HL-60/S4 (cell line): Measurements from ENCODE around the gene CALN1.
"Not testable (repeated sequence)": the region's sequence is repeated elsewhere in the genome, so short reads cannot be mapped to it uniquely, and the experiment has no call there.

ENCODE experiments used
- in situ Hi-C: fragments of 300-500 bp; cut with MboI; formaldehyde crosslinking; loops from 2 replicates; pipeline ENCODE4 v1.14.3; 2022; ENCODE audit warnings: low sequenced_read_pairs

CALN1 gene

DNA sequence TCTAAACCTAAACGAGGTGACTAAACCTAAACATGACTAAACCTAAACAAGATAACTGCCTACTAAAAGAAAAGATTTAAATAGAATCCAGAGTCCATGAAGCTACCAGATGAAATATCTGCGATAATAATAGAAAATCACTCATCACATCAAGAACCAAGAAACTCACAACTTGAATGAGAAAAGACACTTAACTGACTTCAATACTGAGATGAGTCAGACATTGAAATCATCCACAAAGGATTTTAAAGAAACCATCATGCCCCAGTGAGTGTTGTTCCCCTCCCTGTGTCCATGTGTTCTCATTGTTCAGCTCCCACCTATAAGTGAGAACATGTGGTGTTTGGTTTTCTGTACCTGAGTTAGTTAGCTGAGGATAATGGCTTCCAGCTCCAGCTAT lies 416.0 kb downstream of the CALN1 start:
- in situ Hi-C loops, result no loop called here

DNA sequence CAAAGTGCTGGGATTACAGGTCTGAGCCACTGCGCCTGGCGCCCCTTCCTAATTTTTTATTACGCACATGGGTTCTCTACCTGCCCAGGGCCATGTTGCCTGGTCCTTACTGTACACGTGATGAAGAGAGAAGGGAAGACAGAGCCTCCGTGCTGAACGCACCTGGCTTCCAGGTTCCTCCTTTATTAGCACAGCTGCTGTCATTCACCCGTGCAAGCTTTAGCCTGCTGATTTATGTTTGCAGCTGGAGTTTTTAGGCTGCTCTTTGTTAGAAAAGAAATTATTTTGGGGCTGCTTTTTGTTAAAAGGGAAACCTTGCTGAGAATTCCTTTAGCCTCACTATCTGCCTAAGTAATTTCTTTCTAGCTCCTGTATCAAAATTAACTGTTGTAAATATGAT lies 417.0 kb downstream of the CALN1 start:
- in situ Hi-C loops, result no loop called here

DNA sequence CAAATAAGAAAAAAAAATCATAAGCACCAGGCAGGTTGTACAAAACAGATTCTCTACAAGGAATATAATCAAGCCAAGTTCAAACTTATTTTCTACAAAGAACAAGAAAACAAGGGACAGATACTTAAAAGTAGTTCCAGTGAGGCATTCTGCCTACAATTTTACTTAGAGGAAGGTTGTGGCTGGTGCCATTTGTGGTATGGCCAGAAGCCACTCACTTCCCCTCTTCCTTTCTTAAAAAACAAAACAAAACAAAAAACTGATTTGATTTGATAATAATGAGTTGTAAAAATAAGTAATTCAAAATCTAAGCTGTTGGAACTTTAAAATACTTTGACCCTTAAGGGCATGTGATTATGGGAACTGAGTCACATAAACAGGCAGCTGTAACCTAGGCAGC lies 420.6 kb downstream of the CALN1 start:
- in situ Hi-C loops, result no loop called here

DNA sequence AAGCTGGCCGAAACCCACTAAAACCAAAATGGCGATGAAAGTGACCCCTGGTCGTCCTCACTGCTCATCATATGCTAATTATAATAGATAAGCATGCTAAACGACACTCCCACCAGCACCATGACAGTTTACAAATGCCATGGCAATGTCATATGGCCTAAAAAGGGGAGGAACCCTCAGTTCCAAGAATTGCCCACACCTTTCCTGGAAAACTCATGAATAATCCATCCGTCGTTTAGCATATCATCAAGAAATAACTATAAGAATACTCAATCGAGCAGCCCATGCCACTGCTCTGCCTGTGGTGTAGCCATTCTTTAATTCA lies 422.0 kb downstream of the CALN1 start:
- in situ Hi-C loops, result no loop called here

DNA sequence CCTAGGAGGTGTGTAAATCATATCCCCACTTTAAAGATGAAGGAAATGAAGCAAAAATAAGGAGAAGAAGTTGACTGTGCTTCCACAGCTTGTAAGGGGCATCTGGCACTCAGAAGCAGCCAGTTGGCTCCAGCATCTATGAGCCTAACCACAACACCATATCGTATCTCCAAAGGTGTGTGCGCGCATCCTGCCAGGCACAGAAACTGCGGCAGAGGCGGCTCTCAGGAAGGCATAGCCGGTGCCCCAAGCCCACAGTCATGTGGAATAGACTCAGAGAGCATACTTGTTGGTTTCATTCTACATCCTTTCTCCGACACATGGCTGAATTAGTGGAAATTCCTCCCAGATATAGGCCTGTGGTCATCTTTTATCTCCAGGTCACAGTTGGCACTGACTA lies 423.9 kb downstream of the CALN1 start:
- in situ Hi-C loops, result no loop called here

DNA sequence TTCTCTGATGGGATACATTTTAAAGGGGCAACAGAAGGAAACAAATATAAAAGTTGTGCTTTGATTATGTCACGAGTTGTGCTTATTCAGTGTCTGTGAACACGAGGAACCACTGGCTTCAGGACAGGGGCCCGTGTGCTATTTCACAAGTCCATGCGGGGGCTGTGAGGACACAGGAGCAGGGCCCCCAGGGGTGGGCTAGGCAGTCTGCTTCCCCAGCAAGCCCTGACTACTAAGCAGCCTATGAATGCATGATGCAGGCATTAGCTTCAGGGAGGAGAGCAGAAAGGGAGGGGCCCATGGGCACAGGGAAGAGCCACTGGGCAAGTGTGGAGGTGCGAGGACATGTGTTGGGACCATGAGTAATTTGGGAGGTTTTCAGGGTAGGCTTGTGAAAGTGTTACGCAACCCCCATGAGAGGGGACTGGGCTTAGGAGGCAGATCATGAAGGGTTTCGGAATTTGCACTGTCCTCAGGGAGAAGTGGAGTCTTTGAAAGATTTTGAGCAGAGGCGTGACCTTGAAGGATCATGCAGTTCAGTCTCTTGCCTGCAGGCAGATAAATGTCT lies 424.9 kb downstream of the CALN1 start:
- in situ Hi-C loops, result no loop called here

DNA sequence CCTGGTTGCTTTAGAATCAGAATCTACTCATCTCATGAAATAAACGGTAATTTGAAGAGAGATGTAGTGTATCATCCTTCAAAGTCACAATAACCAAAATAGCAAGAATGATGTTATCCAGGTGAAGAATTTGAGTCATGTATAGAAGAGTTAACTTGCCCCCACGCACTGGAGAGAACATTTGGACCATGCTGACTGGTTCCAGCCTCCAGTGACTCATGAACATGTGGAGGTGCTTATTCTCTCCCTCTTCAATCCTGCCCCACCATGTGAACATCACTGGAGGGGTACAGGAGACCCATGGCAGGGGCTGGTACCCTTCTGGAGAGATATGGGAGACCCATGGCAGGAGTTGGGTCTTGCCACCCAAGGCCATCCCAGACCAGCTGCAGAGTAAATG lies 427.8 kb downstream of the CALN1 start:
- in situ Hi-C loops, result no loop called here

DNA sequence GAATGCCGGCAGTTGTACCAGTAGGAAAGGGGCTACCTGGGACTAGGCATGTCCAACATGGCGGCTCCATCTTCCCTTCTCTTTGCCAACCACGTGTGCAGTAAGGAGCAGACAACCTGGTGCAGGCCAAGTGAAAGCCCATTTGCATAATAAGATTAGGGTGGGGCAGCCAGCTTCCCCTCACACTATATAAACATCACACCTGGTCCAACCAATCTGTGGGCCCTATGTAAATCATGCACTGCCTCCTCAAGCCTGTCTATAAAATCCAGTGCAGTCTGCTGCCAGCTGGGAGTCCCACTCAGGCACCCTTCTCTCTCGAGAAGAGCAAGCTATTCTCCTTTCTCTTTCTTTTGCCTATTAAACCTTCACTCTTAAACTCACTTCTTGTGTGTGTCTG lies 429.3 kb downstream of the CALN1 start:
- in situ Hi-C loops, result no loop called here

DNA sequence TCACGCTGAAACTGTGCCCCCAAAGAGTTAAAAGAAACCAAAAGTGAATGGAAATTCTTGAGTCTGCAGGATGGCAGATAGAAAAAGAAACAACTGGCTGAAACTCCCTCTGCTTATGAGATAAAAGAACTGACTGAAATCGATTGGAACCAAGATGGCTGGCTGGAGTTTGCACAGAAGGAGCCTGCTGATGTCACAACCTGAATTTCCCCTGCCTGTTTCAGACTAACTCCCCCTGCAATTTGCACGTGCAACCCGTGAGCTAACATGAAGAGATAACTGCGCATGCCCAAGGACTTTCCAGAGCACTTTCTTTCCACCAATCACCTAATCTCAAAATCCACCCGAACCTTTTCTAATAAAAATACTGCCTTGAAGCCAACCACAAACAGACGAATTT lies 435.5 kb downstream of the CALN1 start:
- in situ Hi-C loops, result no loop called here

DNA sequence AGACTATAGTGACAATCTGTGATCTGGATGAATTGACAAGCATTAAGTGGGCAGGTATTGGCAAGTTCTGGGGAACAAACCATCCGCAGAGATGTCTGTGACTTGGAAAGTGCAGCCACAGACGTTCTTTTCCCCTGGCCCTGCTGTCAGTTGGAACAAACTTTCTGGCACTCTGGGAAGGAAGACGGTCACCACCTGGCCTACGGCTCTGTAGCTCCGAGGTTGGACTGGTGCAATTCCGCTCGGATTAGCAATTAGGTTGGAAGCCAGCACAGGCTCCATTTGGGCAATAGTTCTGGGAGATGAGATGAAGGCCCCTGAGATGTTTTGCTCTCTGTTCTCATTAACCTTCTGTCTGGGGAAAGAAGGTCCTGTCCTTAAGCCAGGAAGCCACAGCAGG lies 437.5 kb downstream of the CALN1 start:
- in situ Hi-C loops, result no loop called here

DNA sequence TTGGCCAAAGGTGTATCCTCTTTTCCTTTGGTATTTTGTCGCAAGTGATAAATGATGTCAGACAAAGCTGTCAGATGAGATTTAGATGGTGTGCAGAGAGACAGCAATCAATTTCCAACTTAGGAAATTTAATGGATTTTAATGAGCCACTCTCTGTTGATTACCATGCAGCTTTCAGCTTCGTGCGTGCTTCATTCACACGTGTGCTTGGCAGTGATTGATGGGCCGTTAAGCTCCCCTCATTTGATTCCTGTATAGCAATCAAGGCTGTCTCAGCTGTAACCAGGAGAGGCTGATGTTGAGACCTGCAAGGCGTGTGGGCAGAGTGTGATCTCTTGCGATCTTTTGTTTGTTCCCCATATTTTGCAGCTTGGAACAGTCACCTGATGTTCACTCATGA lies 439.6 kb downstream of the CALN1 start:
- in situ Hi-C loops, result no loop called here

DNA sequence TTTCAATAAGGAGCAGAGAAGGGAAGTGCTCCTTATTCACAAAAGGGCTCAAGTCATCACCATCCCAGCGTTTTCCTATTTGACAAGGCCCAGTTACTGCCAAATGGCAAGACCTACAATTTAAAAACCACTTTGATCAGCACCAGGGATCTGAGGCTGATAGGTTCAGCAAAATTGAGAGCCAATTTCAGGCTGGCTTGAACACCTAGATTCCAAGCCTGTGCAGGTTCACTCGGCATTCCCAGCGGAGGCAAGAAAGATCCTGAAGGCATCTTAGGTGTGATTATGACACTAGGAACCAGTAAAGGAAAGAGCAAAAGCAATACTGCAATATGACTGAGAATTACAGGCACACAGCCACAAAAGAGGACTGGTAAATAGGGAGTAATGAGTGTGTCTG lies 441.4 kb downstream of the CALN1 start:
- in situ Hi-C loops, result no loop called here

DNA sequence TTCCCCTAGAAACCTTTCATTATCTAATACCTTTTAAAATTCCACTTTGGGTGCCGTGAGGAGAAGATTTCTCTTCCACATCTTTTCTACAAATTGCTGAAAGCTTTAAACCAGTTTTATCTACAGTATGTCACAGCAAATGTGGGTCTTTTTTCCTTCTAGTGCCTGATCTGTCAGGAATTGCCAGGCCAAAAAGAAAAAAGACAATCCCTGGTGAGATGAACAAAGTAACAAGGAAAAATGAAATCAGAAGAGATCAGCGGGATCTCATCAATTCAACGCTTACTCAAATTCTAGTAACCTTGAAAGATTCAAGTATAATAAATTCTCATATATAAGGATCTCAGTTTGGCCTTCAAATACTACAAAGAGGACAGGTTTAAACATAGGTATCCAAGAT lies 449.5 kb downstream of the CALN1 start:
- in situ Hi-C loops, result no loop called here

DNA sequence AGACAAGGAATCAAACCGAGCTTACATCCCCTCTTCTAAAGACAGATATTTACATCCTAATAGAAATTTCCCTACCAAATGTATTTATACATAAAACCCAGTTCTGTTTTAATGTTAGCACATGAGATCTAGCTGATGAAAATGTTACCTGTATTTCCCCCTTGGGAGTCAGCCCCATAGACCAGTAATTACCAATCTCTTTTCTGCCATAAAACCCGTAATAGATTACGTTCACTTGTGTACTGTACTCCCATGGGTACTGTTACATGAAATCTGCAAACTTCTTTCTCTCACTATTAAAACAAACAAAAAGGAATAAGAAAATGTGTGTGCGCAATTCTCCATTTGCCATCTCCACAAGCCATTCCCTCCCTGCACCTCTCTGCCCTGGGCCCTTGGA lies 450.9 kb downstream of the CALN1 start:
- in situ Hi-C loops, result no loop called here

DNA sequence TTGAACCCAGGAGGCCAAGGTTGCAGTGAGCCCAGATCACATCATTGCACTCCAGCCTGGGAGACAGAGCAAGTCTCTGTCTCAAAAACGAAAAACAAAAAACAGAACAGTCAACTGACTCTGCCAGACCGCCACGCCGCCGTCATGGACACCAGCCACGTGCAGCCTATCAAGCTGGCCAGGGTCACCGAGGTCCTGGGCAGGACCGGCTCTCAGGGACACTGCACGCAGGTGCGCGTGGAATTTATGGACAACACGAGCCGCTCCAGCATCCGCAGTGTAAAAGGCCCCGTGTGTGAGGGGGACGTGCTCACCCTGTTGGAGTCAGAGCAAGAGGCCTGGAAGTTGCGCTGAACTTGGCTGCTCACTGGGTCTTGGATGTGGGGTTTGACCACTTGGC lies 470.0 kb downstream of the CALN1 start:
- in situ Hi-C loops, result no loop called here

DNA sequence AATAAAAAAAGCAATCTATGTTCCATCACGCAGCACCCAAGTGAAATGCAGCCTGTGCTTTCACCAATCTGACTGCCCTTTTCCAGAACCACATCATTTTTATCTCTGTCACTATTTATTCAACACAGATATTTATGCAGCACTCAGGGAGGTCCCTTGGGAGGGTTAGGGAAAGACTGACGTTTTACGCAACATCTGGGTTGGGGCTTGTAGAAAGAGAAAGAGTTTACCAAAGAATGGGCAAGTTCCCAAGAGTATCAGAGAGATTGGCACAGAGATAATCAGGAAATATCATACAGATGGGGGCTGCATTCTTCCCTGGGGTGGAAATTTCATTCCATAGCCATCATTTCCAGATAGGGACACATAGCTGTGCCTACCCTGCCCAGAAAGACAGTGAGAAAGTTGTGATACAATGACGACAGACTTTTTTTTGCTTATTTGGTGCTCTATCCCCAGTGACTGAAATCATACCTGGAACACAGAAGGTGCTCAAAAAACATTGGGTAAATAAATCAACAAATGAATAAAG lies 474.2 kb downstream of the CALN1 start:
- in situ Hi-C loops, result no loop called here

DNA sequence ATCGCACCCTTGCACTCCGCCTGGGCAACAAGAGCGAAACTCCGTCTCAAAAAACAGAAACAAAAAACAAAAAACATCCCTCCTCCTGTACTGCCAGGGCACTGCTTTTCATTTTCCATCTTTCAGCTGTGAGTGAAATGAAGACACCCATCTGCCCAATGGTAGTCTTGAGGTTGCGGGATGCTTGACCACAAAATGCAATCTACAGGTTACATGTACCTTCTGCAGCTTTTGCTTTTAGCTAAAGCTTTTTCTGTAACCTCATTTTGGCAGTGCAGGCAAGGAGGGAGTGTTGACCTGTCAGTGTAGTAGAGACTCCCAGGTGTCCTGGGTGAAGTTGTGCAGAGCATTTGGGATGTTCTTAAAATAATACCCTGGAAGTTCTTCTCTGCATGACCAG lies 476.5 kb downstream of the CALN1 start:
- in situ Hi-C loops, result no loop called here

DNA sequence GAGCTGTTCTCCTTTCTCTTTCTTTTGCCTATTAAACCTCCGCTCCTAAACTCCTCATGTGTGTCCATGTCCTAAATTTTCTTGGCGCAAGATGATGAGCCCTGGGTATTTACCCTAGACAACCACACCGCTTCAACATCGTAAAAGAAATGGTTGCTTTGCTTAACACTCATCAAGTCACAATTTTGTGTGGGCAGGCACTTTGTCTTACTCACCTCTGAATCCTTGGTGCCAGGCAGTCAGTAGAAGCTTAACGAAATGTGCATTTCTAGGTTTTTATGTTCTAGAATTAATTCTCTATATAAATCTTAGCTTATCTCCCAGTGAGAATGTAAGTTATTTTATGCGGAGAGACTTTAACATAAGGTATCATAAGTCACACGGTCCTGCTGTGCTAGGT lies 478.7 kb downstream of the CALN1 start:
- in situ Hi-C loops, result no loop called here

DNA sequence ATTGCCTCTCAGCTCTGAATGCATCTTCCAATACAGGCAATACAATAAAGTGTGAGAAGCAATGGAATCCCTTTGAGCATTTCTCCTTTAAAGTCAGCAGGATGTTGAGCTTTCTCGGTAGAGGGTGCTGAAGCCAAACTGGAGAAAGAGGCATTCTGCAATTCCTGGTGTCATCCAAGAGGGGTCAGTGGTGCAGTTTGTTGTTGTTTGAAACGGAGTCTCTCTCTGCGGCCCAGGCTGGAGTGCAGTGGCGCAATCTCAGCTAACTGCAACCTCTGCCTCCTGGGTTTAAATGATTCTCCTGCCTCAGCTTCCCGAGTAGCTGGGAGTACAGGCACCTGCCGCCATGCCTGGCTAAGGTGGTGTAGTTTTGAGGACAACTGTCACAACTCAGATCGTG lies 486.5 kb downstream of the CALN1 start:
- in situ Hi-C loops, result no loop called here

DNA sequence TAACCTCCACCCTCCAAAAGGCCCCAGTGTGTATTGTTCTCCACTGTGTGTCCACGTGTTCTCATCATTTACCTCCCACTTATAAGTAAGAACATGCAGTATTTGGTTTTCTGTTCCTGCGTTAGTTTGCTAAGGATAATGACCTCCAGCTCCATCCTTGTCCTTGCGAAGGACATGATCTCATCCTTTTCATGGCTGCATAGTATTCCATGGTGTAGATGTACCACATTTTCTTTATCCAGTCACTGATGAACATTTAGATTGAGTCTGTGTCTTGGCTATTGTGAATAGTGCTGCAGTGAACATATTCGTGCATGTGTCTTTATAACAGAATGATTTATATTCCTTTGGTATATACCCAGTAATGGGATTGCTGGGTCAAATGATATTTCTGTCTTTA lies 497.9 kb downstream of the CALN1 start:
- in situ Hi-C loops, result not testable (repeated sequence)

DNA sequence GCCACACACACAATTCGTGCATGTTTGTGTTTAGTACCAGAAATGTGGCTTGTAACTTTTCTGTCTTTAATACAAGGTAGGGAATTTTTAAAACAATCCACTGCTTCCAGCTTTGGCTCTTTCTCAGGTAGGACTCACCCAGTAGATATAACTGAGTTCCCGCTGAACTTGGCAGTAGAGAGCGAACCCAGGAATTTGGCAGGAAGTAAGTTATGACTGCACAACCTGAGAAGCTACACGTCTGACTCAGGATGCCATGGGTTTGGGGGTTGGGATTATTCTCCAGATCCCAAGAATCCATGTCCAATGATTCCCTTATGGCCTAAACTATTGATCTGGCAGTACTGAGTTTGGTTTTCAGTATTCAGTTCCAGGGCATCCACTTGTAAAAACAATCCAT lies 499.7 kb downstream of the CALN1 start:
- in situ Hi-C loops, result no loop called here

DNA sequence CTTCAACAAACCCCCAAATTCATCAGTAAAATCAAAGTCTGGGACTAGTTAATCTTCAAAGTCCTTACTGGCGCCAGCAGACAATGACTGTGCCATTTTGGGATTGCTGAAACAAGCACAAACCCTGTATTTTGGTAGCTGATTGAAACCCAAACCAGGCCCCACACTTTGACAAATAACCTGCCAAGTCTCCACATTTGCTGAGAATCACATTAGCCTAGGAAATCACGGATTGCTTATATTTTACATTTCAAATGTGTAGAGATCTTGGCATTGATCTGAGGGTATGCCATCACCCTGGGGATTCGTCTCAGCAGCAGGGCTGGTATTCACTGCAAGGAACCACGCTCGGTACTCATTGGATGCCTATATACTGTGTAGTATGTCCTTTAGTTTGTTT lies 501.1 kb downstream of the CALN1 start:
- in situ Hi-C loops, result no loop called here

DNA sequence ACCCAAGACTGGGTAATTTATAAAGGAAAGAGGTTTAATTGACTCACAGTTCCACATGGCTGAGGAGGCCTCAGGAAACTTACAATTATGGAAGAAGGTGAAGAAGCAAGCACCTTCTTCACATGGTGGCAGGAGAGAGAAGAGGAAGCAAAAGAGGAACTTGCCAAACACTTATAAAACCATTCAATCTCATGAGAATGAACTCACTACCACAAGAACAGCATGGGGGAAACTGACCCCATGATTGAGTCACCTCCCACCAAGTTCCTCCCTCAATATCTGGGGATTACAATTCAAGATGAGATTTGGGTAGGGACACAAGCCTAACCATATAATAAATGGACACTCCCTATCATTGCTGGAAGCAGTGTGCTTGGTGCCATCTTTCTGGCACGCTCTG lies 506.3 kb downstream of the CALN1 start:
- in situ Hi-C loops, result no loop called here

DNA sequence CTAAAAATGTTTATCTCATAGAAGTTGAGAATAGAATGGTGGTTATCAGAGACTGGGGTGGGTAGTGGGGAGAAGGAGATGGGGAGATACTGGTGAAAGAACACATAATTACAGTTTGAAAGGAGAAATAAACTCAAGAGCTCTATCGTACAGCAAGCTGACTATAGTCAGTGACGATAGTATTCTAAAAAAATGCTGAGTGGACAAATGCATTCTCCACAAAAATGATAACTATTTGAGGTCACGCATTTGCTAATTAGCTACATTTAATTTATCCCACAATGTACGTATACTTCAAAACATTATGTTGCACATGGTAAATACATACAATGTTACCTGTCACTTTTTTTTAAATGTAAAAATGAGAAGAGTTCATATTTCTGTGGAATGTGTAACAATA lies 507.7 kb downstream of the CALN1 start:
- in situ Hi-C loops, result no loop called here
